Measurements from ENCODE around the gene MXD4. TPM values are rescaled to one million over a fixed set of nuclear protein-coding genes. Genes with fewer than 3 reads are reported as not detected.

The MXD4 gene
- total and polyA plus RNA-seq, 9 of the 15 experiments (the other 6 are each of a cell fraction or from before 2014, with no cell fraction given): 0.06 to 13.5 (median 5.9) TPM

DNA sequence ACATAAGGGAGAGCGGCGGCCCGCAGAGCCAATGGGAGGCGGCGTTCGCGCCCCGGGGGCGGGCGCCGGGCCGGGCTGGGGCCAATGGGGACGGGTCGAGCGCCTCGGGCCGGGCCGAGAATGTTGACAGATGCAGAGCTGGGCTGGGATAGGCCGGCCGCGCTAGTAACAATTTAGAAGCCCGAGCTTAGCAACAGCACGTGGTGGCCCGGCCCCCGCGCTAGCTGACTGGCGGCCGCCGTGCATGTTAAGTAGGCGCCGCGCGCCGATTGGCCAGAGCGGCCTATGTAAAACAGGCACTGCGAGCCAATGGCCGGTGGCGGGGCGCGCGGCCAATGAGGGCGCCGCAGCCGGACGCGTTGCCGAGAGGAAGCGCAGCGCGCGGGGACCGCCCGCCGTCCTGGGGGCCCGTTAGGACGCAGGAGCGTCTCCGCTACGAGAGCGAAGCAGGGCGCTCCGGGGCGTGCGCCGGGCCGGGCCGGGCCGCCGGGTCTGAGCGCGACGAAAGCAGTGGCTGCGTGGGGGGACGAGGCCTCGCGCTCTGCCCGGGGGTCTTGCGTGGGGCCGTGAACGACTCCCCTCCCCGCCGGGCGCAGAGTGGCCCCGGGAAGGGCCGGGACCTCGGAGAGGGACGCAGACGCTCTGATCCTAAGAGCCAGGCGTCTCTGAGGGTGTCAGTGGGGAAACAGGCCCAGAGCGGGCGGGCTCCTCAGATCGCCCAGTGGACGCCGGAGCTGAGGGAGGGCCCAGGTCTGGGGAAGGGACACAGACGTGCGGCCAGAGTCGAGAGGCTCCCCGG is 435 bp upstream of the MXD4 start (continued):
- TF ChIP-seq, protein P1, sequence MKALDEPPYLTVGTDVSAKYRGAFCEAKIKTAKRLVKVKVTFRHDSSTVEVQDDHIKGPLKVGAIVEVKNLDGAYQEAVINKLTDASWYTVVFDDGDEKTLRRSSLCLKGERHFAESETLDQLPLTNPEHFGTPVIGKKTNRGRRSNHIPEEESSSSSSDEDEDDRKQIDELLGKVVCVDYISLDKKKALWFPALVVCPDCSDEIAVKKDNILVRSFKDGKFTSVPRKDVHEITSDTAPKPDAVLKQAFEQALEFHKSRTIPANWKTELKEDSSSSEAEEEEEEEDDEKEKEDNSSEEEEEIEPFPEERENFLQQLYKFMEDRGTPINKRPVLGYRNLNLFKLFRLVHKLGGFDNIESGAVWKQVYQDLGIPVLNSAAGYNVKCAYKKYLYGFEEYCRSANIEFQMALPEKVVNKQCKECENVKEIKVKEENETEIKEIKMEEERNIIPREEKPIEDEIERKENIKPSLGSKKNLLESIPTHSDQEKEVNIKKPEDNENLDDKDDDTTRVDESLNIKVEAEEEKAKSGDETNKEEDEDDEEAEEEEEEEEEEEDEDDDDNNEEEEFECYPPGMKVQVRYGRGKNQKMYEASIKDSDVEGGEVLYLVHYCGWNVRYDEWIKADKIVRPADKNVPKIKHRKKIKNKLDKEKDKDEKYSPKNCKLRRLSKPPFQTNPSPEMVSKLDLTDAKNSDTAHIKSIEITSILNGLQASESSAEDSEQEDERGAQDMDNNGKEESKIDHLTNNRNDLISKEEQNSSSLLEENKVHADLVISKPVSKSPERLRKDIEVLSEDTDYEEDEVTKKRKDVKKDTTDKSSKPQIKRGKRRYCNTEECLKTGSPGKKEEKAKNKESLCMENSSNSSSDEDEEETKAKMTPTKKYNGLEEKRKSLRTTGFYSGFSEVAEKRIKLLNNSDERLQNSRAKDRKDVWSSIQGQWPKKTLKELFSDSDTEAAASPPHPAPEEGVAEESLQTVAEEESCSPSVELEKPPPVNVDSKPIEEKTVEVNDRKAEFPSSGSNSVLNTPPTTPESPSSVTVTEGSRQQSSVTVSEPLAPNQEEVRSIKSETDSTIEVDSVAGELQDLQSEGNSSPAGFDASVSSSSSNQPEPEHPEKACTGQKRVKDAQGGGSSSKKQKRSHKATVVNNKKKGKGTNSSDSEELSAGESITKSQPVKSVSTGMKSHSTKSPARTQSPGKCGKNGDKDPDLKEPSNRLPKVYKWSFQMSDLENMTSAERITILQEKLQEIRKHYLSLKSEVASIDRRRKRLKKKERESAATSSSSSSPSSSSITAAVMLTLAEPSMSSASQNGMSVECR (CRISPR knock-in tag; IDR thresholded peaks at IDR 0.05): peak; percentile 72; the same call in 1 of the 2 replicates
- TF ChIP-seq COPS2 (conservative IDR thresholded peaks at IDR 0.05) (no peak), SRSF3 (IDR thresholded peaks at IDR 0.05; ENCODE audit: insufficient read depth, low read length) (no peak), GABPB2 (CRISPR knock-in tag; conservative IDR thresholded peaks at IDR 0.05) (no peak), MAFG (tag; conservative IDR thresholded peaks at IDR 0.05) (no peak), SRSF9 (IDR thresholded peaks at IDR 0.05; ENCODE audit: borderline replicate concordance, low read depth, low read length) (no peak), BRD9 (IDR thresholded peaks at IDR 0.05; ENCODE audit: low read depth, partially characterized antibody) (no peak), HMGN3 (IDR thresholded peaks at IDR 0.05; ENCODE audit: borderline replicate concordance, extremely low read depth, insufficient read length, low read depth, low read length) (peak; percentile 72), ZNF589 (CRISPR knock-in tag; IDR thresholded peaks at IDR 0.05; ENCODE audit: low read depth) (no peak), CBFA2T3 (IDR thresholded peaks at IDR 0.05) (no peak), BCOR (IDR thresholded peaks at IDR 0.05) (no peak), EGR1 (conservative IDR thresholded peaks at IDR 0.05) (peak; percentile 48)
- TF ChIP-seq, protein P2, sequence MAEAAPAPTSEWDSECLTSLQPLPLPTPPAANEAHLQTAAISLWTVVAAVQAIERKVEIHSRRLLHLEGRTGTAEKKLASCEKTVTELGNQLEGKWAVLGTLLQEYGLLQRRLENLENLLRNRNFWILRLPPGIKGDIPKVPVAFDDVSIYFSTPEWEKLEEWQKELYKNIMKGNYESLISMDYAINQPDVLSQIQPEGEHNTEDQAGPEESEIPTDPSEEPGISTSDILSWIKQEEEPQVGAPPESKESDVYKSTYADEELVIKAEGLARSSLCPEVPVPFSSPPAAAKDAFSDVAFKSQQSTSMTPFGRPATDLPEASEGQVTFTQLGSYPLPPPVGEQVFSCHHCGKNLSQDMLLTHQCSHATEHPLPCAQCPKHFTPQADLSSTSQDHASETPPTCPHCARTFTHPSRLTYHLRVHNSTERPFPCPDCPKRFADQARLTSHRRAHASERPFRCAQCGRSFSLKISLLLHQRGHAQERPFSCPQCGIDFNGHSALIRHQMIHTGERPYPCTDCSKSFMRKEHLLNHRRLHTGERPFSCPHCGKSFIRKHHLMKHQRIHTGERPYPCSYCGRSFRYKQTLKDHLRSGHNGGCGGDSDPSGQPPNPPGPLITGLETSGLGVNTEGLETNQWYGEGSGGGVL (CRISPR knock-in tag; IDR thresholded peaks at IDR 0.05): no peak
- TF ChIP-seq, protein P3, sequence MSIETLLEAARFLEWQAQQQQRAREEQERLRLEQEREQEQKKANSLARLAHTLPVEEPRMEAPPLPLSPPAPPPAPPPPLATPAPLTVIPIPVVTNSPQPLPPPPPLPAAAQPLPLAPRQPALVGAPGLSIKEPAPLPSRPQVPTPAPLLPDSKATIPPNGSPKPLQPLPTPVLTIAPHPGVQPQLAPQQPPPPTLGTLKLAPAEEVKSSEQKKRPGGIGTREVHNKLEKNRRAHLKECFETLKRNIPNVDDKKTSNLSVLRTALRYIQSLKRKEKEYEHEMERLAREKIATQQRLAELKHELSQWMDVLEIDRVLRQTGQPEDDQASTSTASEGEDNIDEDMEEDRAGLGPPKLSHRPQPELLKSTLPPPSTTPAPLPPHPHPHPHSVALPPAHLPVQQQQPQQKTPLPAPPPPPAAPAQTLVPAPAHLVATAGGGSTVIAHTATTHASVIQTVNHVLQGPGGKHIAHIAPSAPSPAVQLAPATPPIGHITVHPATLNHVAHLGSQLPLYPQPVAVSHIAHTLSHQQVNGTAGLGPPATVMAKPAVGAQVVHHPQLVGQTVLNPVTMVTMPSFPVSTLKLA (conservative IDR thresholded peaks at IDR 0.05): peak; percentile 99

All from K562 (cell line).